ENCODE data around the gene SH3BGRL3. TPM values are rescaled to one million over a fixed set of nuclear protein-coding genes. Genes with fewer than 3 reads are reported as not detected.

SH3BGRL3 gene
- total RNA-seq, 1 donor from 2014 or later = 285 TPM

DNA sequence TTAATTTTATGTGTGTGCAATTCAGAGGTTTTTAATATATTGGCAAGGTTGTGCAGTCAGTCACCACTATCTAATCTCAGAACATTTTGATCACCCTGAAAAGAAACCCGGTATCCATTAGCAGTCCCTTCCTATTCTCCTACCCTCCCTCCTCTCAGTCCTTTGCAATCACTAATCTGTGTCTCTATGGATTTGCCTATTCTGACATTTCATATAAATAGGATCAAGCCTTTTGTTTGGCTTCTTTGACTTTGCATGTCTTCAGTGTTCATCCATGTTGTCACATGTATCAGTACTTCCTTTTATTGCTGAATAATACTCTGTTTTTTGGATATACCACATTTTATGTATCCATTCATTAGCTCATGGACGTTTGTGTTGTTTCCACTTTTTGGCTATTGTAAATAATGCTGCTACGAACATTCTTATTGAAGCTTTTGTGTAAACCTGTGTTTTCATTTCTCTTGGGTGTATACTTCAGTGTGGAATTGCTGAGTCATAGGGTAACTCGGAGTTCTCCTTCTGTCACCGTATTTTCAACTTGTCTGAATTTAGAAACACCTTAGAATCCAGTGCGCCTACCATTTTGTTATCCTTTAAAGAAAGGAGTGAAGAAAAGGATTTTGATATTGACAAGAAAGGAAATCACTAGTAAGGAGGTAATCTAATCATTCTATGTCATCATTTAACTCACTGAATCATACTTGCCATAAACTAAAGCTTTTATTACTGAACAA is 42.5 kb upstream of the SH3BGRL3 start:
- DNase-seq (no peak), ATAC-seq (ENCODE audit: low read depth) (no peak)
- Mint-ChIP-seq H3K27ac (no peak overlapping the region), H3K4me3 (no peak overlapping the region), H3K36me3 (ENCODE audit: low read depth) (peaks cover 11% of the 10 kb centered on the region), H3K4me1 (peaks cover 34% of the 10 kb centered on the region), H3K27me3 (no peaks in the 10 kb centered on the region), H3K9me3 (no peaks in the 10 kb centered on the region)
- intact Hi-C loops (cut with micrococcal nuclease) = loop anchor here (10.0 kb wide), 1 partner anchor 363 kb away; the partner anchor contains the start of gene PAQR7
- ChIA-PET POLR2A (no interaction called here), CTCF (interaction anchor here (0.6 to 1.0 kb wide), 2 partner anchors 85 to 180 kb away, joined by 3 to 4 read pairs; no protein-coding TSS in a partner anchor)
- TF ChIP-seq, protein P1, sequence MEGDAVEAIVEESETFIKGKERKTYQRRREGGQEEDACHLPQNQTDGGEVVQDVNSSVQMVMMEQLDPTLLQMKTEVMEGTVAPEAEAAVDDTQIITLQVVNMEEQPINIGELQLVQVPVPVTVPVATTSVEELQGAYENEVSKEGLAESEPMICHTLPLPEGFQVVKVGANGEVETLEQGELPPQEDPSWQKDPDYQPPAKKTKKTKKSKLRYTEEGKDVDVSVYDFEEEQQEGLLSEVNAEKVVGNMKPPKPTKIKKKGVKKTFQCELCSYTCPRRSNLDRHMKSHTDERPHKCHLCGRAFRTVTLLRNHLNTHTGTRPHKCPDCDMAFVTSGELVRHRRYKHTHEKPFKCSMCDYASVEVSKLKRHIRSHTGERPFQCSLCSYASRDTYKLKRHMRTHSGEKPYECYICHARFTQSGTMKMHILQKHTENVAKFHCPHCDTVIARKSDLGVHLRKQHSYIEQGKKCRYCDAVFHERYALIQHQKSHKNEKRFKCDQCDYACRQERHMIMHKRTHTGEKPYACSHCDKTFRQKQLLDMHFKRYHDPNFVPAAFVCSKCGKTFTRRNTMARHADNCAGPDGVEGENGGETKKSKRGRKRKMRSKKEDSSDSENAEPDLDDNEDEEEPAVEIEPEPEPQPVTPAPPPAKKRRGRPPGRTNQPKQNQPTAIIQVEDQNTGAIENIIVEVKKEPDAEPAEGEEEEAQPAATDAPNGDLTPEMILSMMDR (IDR thresholded peaks at IDR 0.05) = no peak

DNA sequence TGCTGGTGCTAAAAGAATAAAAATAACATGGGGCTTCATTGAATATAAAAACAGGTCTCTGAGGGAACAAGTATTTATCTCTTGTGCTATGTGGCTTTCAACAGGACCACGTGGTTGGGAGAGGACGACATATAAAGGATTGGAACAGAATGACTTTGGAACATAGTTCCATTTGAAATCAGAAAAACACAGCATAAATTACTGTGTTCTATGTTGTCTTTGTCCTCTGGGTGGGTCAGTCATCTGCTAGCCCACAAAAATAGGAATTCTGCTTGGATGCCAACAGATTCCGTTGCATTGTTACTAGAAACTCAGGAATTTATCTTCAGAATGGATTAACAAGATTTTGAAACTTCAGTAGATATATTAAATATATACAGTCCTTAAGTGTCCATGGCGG is 40.0 kb upstream of the SH3BGRL3 start:
- DNase-seq = no peak
- intact Hi-C loops (cut with micrococcal nuclease) = loop anchor here (10.0 kb wide), 1 partner anchor 365 kb away; the partner anchor contains the start of gene PAQR7
- ChIA-PET POLR2A (no interaction called here), CTCF (no interaction called here)
- Mint-ChIP-seq H3K4me3 (no peak overlapping the region), H3K36me3 (ENCODE audit: low read depth) (peaks cover 21% of the 10 kb centered on the region), H3K27me3 (no peaks in the 10 kb centered on the region), H3K4me1 (peaks cover 22% of the 10 kb centered on the region), H3K9me3 (no peaks in the 10 kb centered on the region), H3K27ac (no peak overlapping the region)
- ATAC-seq (ENCODE audit: low read depth) = no peak
- TF ChIP-seq, protein P1 (IDR thresholded peaks at IDR 0.05) = no peak

DNA sequence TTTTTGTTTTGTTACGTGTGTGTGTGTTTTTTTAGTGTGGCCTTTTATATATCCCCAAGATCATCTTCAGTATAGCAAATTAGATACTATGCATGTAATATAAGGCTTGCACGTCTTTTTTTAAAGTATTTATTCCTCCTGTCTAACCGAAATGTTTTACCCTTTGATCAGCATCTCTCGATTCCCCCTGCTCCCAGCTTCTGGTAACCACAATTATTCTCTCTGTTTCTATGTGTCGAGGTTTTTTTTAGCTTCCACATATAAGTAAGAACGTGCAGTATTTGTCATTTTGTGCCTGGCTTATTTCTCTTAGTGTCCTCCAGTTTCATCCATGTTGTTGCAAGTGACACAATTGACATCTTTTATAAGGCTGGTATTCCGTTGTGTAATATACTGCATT is 27.2 kb upstream of the SH3BGRL3 start:
- no peak overlapping the region for H3K27ac Mint-ChIP-seq
- ATAC-seq (ENCODE audit: low read depth) (no peak), DNase-seq (no peak)
- CTCF ChIA-PET = no interaction called here
- no peak overlapping the region for H3K4me3 Mint-ChIP-seq
- H3K4me1 Mint-ChIP-seq = peaks cover 8% of the 10 kb centered on the region
- no peaks in the 10 kb centered on the region for H3K27me3 Mint-ChIP-seq
- peaks cover 34% of the 10 kb centered on the region for H3K36me3 Mint-ChIP-seq (ENCODE audit: low read depth)
- no peaks in the 10 kb centered on the region for H3K9me3 Mint-ChIP-seq
- POLR2A ChIA-PET = no interaction called here
- TF ChIP-seq, protein P1 (IDR thresholded peaks at IDR 0.05) = no peak
- intact Hi-C loops (cut with micrococcal nuclease) = no loop called here

DNA sequence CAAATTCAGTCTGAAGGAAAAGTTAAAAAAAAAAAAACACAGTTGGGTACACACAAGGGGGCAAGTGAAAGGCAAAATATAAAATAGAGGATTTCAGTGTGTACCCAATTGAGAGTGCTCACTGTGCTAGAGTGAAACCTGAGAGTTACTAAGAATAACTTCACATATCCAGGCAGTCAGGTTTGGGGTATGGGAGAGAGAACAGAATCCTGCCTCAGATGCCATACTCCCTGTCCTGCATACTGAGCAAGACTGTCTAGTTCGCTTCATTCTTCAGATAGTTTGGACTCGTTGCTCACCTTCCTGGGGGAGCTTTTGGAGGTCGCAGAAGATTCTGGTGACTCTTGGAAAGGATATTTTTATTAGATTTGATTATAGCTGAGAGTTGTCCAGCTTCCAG is 25.5 kb upstream of the SH3BGRL3 start:
- Mint-ChIP-seq H3K27me3 (no peaks in the 10 kb centered on the region), H3K9me3 (no peaks in the 10 kb centered on the region), H3K4me3 (no peak overlapping the region), H3K36me3 (ENCODE audit: low read depth) (peaks cover 45% of the 10 kb centered on the region), H3K27ac (no peak overlapping the region), H3K4me1 (peaks cover 21% of the 10 kb centered on the region)
- ChIA-PET CTCF (no interaction called here), POLR2A (no interaction called here)
- intact Hi-C loops (cut with micrococcal nuclease) = no loop called here
- ATAC-seq (ENCODE audit: low read depth) (no peak), DNase-seq (no peak)
- TF ChIP-seq, protein P1 (IDR thresholded peaks at IDR 0.05) = no peak

DNA sequence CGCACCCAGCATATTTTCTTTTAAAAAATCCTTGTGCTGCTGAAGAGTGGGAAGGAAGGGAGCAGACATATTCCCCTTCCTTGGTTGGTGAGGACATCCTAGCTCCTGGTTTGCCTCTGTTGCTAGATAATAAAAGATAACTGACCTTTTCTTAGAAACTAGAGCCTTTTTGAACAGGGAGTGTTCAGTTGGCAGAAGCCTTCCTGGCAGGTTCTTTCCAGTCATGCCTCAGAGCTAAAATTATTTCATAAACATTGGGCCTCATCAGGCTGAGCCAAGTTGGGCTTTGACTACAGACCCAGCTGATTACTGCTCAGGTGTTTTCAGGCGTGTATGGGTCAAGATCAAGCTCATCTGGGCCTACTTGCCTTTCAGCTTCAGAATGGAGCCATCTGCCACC is 22.7 kb upstream of the SH3BGRL3 start:
- H3K27me3 Mint-ChIP-seq = no peaks in the 10 kb centered on the region
- peaks cover 59% of the 10 kb centered on the region for H3K36me3 Mint-ChIP-seq (ENCODE audit: low read depth)
- CTCF ChIA-PET = no interaction called here
- ATAC-seq (ENCODE audit: low read depth) (no peak), DNase-seq (no peak)
- H3K27ac Mint-ChIP-seq = no peak overlapping the region
- H3K4me3 Mint-ChIP-seq = no peak overlapping the region
- H3K9me3 Mint-ChIP-seq = no peaks in the 10 kb centered on the region
- H3K4me1 Mint-ChIP-seq = peaks cover 26% of the 10 kb centered on the region
- intact Hi-C loops (cut with micrococcal nuclease) = no loop called here
- TF ChIP-seq, protein P1 (IDR thresholded peaks at IDR 0.05) = no peak
- POLR2A ChIA-PET = no interaction called here
